ENCODE data around the gene BRCA2. TPM values are rescaled to one million over a fixed set of nuclear protein-coding genes. Genes with fewer than 3 reads are reported as not detected.

The BRCA2 gene
- total and polyA plus RNA-seq, 2 donors (not counting 1 experiment from before 2014, with no cell fraction given): 1.2 to 6.0 TPM

- H2AFZ ChIP-seq (ENCODE audit: insufficient read depth, low read depth, low read length, poor library complexity, severe bottlenecking): no peak overlapping the region
- H3K9ac ChIP-seq (ENCODE audit: low read length): no peak overlapping the region
- Mint-ChIP-seq H3K9me3 (ENCODE audit: insufficient read depth) (no peaks in the 10 kb centered on the region), H3K4me3 (no peak overlapping the region), H3K4me1 (peaks cover 14% of the 10 kb centered on the region), H3K27me3 (no peaks in the 10 kb centered on the region), H3K27ac (no peak overlapping the region)
- 84% methylated on average over 5 of the region's 9 CpGs for WGBS (ENCODE audit: insufficient coverage)
- peaks cover 2 to 26% of the 10 kb centered on the region in 2 experiments for H3K36me3 ChIP-seq (replicated peaks in 1 of 2; ENCODE audit: control extremely low read depth in 1 of 2, control insufficient read depth in 1 of 2, extremely low read depth in 1 of 2, insufficient read depth in 2 of 2, low read length in 1 of 2)
- H3K9me3 ChIP-seq (ENCODE audit: control extremely low read depth in 1 of 3, control insufficient read depth in 2 of 3, insufficient read depth in 1 of 3, low read length in 2 of 3): no peaks in the 10 kb centered on the region
- H3K27ac ChIP-seq (ENCODE audit: low read length in 2 of 2): no peak overlapping the region
- peaks cover 11% of the 10 kb centered on the region for H3K79me2 ChIP-seq (ENCODE audit: control insufficient read depth, insufficient read depth, low read length)
- DNase-seq (no peak), ATAC-seq (ENCODE audit: low read depth) (no peak)
- ChIA-PET CTCF (interaction anchor here (0.8 to 1.3 kb wide), 3 partner anchors 10 to 174 kb away, joined by 3 to 4 read pairs (median 3); no protein-coding TSS in a partner anchor), POLR2A (no interaction called here)
- intact Hi-C loops (cut with micrococcal nuclease): no loop called here
- peaks cover 0 to 6% of the 10 kb centered on the region in 2 donors for H3K4me1 ChIP-seq (ENCODE audit: control insufficient read depth in 2 of 2, insufficient read depth in 2 of 2, low read length in 2 of 2)
- H3K27me3 ChIP-seq (replicated peaks in 1 of 4; ENCODE audit: control extremely low read depth in 1 of 4, control insufficient read depth in 3 of 4, insufficient read depth in 4 of 4, low read length in 3 of 4): no peaks in the 10 kb centered on the region
- no peak overlapping the region for H3K4me2 ChIP-seq (replicated peaks; ENCODE audit: low read depth, low read length, poor library complexity, severe bottlenecking)
- peaks cover 11% of the 10 kb centered on the region for H4K20me1 ChIP-seq (ENCODE audit: control insufficient read depth, insufficient read depth, low read length, poor library complexity, severe bottlenecking)
- TF ChIP-seq EZH2 (IDR thresholded peaks at IDR 0.05; ENCODE audit: borderline replicate concordance, insufficient read depth, low read depth, low read length, poor library complexity, severe bottlenecking): no peak
- no peak for TF ChIP-seq CTCF (IDR thresholded peaks at IDR 0.05)
- no peak overlapping the region for H3K4me3 ChIP-seq (ENCODE audit: control extremely low read depth in 1 of 5, extremely low read depth in 1 of 5, insufficient read depth in 1 of 5, low read depth in 2 of 5, low read length in 4 of 5)
These were observed 93.1 kb downstream of the BRCA2 start for GRCh38 chr13:32408296-32409000.

DNA sequence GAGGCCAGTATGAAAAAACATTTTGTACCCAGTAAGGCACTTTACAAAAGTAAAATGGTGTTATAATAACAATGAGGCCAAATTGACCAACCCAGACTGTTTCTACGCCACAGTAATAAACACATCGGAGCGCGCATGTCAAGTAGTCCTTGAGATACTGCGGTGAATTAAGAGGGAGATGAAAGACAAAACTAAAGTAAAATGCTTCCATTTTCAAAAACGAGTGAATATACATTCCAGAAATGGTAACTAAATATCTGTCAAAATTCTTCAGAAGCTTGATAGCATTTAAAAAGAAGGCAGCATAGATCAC is 93.6 kb downstream of the BRCA2 start:
- Histone ChIP-seq H3K4me1 (ENCODE audit: control insufficient read depth in 2 of 2, insufficient read depth in 2 of 2, low read length in 2 of 2) (peaks cover 0 to 6% of the 10 kb centered on the region in 2 donors), H2AFZ (ENCODE audit: insufficient read depth, low read depth, low read length, poor library complexity, severe bottlenecking) (no peak overlapping the region), H3K9me3 (ENCODE audit: control extremely low read depth in 1 of 3, control insufficient read depth in 2 of 3, insufficient read depth in 1 of 3, low read length in 2 of 3) (no peaks in the 10 kb centered on the region), H3K27me3 (replicated peaks in 1 of 4; ENCODE audit: control extremely low read depth in 1 of 4, control insufficient read depth in 3 of 4, insufficient read depth in 4 of 4, low read length in 3 of 4) (no peaks in the 10 kb centered on the region), H3K9ac (ENCODE audit: low read length) (no peak overlapping the region), H3K27ac (ENCODE audit: low read length in 2 of 2) (no peak overlapping the region), H3K4me2 (replicated peaks; ENCODE audit: low read depth, low read length, poor library complexity, severe bottlenecking) (no peak overlapping the region), H3K79me2 (ENCODE audit: control insufficient read depth, insufficient read depth, low read length) (peaks cover 12% of the 10 kb centered on the region), H3K36me3 (replicated peaks in 1 of 2; ENCODE audit: control extremely low read depth in 1 of 2, control insufficient read depth in 1 of 2, extremely low read depth in 1 of 2, insufficient read depth in 2 of 2, low read length in 1 of 2) (peaks cover 2 to 23% of the 10 kb centered on the region in 2 experiments), H3K4me3 (ENCODE audit: control extremely low read depth in 1 of 5, extremely low read depth in 1 of 5, insufficient read depth in 1 of 5, low read depth in 2 of 5, low read length in 4 of 5) (no peak overlapping the region), H4K20me1 (ENCODE audit: control insufficient read depth, insufficient read depth, low read length, poor library complexity, severe bottlenecking) (peaks cover 11% of the 10 kb centered on the region)
- ATAC-seq (ENCODE audit: low read depth) (no peak), DNase-seq (no peak)
- TF ChIP-seq CTCF (IDR thresholded peaks at IDR 0.05) (no peak), EZH2 (IDR thresholded peaks at IDR 0.05; ENCODE audit: borderline replicate concordance, insufficient read depth, low read depth, low read length, poor library complexity, severe bottlenecking) (no peak)
- peaks cover 14% of the 10 kb centered on the region for H3K4me1 Mint-ChIP-seq
- intact Hi-C loops (cut with micrococcal nuclease): no loop called here
- ChIA-PET POLR2A (no interaction called here), CTCF (interaction anchor here (1.0 kb wide), 1 partner anchor 173 kb away, joined by 3 read pairs; no protein-coding TSS in a partner anchor)
- H3K27ac Mint-ChIP-seq: no peak overlapping the region
- no peaks in the 10 kb centered on the region for H3K27me3 Mint-ChIP-seq
- whole genome bisulfite sequencing (ENCODE audit: insufficient coverage): no CpG with 5 or more reads among the region's 6 CpGs
- no peak overlapping the region for H3K4me3 Mint-ChIP-seq
- H3K9me3 Mint-ChIP-seq (ENCODE audit: insufficient read depth): no peaks in the 10 kb centered on the region

All from B cell (primary cell).